Gastrocnemius medialis (tissue), 4 donors: Measurements from ENCODE around the gene PIAS1.

Experiments
- CTCF ChIP-seq, 5 experiments: fragments of 450-650 bp in 3 of 5; fragments of 200-600 bp in 2 of 5; sonication (generic) in 2 of 5; IDR thresholded peaks in 4 of 5; conservative IDR thresholded peaks in 1 of 5; 1 replicate in 4 of 5; 2 replicates in 1 of 5; pipeline ENCODE4 v1.5.1; 2016 to 2019; ENCODE audit warnings: antibody characterized with exemption in 5 of 5, mild to moderate bottlenecking in 3 of 5, moderate library complexity in 3 of 5
- POLR2A ChIP-seq, 2 donors: fragments of 450-650 bp; IDR thresholded peaks; one replicate each; pipeline ENCODE4 v1.6.1; 2017; ENCODE audit warnings: antibody characterized with exemption in 2 of 2, mild to moderate bottlenecking in 2 of 2, moderate library complexity in 2 of 2

- TF ChIP-seq POLR2A (IDR thresholded peaks at IDR 0.05) (no peak), CTCF (IDR thresholded peaks at IDR 0.05 in 4 of 5, conservative IDR thresholded peaks at IDR 0.05 in 1 of 5) (no peak)
These were observed 184.9 kb downstream of the PIAS1 start for GRCh38 chr15:68239025-68239424.
